NCI-H69 (cell line): ENCODE data around the gene PUM2.

Experiments
- DNase-seq: peaks from one replicate; lab custom pipeline; 2025; lab: John Stamatoyannopoulos, UW

Gene PUM2

GRCh38 chr2:20339012-20339411 is 11.6 kb downstream of the PUM2 start:
- DNase-seq, result no peak

GRCh38 chr2:20334605-20335203 is 15.9 kb downstream of the PUM2 start:
- no peak for DNase-seq

DNA sequence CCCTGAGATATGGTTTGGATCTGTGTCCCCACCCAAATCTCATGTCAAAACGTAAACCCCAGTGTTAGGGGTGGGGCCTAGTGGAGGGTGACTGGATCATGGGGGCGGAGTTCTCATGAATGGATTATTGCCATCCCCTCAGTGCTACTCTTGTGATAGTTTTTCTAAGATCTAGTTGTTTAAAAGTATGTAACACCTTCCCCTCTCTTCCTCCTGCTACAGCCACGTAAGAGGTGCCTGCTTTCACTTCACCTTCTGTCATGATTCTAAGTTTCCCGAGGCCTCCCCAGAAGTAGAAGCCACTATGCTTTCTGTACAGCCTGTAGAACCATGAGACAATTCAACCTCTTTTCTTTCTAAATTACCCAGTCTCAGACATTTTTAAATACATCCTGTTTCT is 16.9 kb downstream of the PUM2 start:
- no peak for DNase-seq

DNA sequence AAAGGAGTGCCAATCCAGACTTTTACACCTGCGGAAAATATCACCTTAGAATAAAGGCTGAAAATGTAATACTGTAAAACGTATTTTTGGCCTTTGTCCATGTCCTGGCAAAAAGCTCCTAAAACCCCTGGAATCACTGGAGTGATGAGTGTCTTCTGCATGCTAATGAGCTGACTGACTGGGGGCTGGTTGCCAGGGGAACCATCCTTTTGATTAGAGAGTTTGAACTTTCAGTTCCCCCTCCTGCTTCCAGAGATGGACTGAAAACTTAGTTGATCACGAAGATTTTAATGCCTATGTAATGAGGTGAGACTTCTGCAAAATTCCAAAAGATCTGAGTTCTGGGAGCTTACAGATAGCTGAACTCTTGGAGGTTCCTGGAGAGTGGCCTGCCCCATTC is 20.5 kb downstream of the PUM2 start:
- DNase-seq, result no peak

- DNase-seq, result no peak
Measured at GRCh38 chr2:20327370-20327769, 23.3 kb downstream of the PUM2 start.

- DNase-seq, result peak; percentile 63
Measured at GRCh38 chr2:20326163-20326780, 24.4 kb downstream of the PUM2 start.

- no peak for DNase-seq
Measured at GRCh38 chr2:20322527-20323300, 27.9 kb downstream of the PUM2 start.

DNA sequence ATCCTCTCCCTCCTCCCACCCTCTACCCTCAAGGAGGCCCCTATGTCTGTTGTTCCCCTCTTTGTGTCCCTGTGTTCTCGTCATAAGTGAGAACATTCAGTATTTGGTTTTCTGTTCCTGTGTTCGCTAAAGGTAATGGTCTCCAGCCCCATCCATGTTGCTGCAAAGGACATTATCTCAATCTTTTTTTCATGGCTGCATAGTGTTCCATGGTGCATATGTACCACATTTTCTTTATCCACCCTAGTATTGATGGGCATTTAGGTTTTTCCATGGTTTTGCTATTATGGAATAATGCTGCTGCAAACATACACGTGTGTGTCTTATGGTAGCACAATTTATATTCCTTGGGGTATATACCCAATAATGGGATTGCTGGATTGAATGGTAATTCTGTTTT is 33.0 kb downstream of the PUM2 start:
- DNase-seq, result no peak

DNA sequence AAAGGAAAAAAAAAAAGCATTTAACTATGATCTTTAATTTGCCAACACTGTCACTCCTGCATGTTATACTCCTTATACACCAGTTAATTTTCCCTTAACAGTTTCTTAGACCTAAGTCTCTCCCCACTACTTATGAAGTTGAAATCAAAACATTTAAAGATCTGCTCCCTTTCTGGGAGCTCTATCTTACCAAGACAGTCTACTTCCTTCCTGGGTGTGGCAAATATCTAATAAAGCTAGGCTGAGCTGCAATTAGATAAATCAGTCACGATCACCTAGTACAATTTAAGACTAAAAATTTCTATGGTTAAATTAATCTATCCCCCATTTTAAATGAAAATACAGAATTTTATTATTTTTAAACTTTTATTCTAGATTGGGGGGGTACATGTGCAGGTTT is 33.4 kb downstream of the PUM2 start:
- no peak for DNase-seq

GRCh38 chr2:20314562-20315501 is 35.8 kb downstream of the PUM2 start:
- no peak for DNase-seq

DNA sequence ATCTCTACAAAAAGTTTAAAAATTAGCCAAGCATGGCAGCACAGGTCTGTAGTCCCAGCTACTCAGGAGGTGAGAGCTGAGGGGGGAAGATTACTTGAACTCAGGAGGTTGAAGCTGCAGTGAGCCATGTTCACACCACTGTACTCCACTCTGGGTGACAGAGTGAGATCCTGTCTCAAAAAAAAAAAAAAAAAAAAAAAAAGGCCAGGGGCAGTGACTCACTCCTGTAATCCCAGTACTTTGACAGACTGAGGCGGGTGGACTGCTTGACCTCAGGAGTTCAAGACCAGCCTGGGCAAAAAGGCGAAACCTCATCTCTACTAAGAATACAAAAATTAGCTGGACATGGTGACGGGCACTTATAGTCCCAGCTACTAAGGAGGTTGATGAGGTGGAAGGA is 37.0 kb downstream of the PUM2 start:
- DNase-seq, result no peak

DNA sequence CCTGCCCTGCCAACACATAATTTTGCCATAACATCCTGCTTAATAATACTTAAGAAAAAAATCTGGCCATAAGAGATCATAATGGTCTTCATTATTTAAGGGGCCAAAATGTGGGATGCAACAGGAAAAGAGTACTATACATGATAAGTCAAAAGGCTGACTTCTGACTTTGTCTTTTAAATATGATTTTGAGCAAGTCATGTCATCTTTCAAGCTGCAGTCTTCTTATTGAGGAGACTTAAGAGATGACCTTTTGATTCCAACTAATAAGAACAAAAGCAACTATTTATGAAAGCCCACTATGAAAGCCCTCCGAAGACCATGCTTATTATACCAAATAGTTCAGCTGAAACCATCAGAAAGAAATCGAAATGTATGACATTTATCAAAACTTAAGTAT is 41.6 kb downstream of the PUM2 start:
- DNase-seq, result no peak

DNA sequence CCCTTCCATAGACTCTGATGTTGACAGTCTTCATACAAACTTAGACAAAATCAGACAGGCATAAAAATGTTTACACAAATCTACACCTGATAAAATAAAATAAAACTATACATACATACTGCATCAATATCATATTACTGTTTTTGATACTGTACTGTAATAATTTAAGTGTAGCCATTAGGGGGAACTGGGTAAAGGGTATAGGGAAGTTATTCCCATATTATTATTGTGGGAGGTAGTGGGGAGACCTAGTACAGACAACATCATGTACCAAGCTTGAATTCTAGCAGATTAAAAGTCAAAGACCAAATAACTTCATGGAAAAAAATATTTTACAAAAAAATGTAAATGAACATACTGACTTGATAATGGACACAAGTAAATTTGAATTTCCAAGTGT is 43.3 kb downstream of the PUM2 start:
- DNase-seq, result no peak

- DNase-seq, result no peak
Measured at GRCh38 chr2:20304411-20304810, 46.2 kb downstream of the PUM2 start.

DNA sequence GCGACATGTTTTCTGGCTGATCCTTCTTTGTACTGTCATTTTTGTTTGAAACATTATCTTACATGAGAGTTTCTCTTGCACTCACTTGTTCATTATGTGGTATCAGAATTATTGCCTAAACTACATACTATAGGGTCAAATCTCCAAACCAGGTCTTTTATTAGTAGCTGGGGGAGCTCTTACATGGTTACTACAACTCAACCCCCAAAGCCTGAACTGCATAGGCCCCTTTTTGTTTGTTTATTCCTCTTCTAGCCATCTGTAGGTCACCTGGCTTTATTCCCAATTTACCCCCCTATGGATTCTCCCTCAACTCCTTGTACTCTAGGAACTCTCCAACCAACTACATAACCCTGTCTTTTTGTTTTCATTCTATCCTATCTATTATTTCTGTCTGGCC is 46.7 kb downstream of the PUM2 start:
- no peak for DNase-seq

- no peak for DNase-seq
Measured at GRCh38 chr2:20302019-20302418, 48.6 kb downstream of the PUM2 start.

DNA sequence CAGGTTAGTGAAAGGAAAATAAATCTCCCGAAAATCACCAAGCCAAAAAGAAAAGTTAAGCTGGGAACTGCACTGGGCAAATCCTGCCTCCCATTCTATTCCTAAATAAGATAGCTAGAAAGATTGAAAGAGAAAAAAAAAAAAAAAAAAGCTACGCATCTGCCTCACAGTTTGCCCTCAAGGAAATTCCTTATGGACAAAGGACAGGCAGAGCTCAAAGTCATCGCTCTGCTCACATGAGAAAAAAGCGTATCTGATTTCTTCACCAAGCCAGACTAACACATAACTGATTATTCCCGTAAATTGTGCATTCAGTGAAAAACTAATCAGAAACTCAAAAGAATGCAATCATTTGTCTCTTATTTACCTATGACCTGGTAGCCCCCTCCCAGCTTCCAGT is 50.0 kb downstream of the PUM2 start:
- DNase-seq, result no peak

DNA sequence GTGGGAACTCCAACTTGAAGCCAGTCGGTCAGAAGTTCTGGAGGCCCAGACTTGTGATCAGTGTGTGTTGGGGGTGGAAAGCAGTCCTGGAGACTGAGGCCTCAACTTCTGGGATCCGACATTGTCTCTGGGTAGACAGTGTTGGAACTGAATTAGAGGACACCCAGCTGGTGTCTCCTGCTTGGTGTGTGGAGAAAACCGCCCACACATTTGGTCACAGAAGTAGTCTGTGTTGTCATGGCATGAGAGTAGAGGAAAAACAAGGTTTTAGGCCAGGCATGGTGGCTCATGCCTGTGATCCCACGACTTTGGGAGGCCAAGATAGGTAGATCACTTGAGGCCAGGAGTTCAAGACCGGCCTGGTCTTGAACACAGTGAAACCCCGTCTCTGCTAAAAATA is 51.5 kb downstream of the PUM2 start:
- DNase-seq, result no peak

- DNase-seq, result no peak
Measured at GRCh38 chr2:20294231-20294630, 56.4 kb downstream of the PUM2 start.

DNA sequence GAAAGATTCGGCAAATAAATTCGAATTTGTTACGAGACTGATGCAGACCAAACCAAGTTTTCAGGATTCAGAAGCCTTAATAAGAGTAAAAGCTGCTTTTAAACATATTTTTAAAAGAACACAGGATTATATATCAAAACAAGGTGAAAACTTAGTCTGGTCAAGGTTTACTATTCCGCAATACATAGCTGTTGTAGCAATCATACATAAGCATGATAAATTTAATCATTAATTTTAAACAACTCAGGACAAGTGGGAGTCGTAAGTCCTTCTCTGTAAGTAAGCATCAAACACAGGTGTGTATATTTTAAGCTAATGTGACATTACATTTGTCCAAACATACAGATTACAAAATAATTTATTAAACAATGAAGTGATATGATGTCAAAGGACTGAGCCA is 57.7 kb downstream of the PUM2 start:
- DNase-seq, result no peak

DNA sequence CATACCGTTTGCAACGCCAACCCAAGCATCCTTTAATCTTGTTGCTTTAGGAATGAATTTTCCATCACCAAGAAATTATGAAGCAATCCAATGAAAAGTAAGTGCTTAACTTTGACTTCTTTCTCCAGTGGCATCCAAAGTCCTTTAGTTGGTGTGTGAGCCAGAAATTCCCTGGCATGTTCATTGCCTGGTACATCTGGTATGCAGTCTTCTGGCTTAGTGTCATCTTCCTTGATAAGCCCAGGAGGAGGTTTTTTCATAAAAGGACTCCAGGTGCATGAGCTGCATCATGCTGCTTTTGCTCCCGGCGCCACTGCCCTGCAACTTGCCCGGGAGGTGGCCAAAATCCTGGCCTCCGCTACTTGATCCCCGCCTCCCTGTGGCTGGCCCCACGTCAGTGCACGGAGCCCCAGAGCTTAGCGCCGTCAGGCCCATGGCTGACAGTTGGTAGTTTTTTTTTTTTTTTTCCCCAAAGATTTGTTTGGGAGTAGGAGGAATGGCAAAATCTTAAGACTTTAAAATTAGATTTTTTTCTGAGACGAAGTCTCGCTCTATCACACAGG is 58.7 kb downstream of the PUM2 start:
- no peak for DNase-seq

DNA sequence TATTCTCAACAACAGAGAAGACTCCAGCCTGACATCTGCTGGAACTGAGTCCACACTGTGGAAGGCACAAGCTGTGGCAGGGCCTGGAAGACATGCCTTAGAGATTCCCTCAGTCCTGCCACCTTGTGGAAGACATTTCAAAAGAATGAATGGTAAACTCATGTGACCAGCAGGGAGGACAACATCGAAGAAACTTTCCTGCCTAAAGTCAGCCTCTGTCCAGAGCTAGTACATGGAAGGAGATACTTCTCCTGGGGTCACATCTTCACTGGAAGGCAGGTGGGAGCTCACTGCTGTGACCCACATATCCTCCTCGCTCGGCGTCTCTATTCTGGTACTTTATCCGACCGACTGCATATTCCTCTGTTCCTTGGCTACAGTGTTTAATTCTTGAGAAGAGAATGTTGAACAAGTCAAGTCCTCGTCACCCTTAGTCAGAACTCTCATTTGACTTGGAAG is 59.5 kb downstream of the PUM2 start:
- peak; percentile 58 for DNase-seq
